DND-41 (cell line): ENCODE results near the gene SELENOP.

ENCODE experiments used
- ATAC-seq: fragments of 200-7000 bp; cut with Tn5 transposase; 3 replicates; pipeline ENCODE4 v1.9.1; 2021; ENCODE audit warnings: low read depth; ENCODE audit not compliant: insufficient read depth
- DNase-seq: peaks from one replicate; pipeline ENCODE4 v3.0.0-alpha.2; 2020
- H2AFZ ChIP-seq: 2 replicates; pipeline ENCODE4 v1.6.0; 2012; ENCODE audit warnings: low read depth, low read length
- H3K27ac ChIP-seq: 2 replicates; pipeline ENCODE4 v1.5.1; 2012; ENCODE audit warnings: low read length, inconsistent platforms
- H3K27me3 ChIP-seq: fragments of 200-600 bp; sonication (generic); 2 replicates; pipeline ENCODE4 v1.6.0; 2012; ENCODE audit warnings: low read length, mild to moderate bottlenecking, inconsistent platforms; ENCODE audit not compliant: insufficient read depth, poor library complexity
- H3K36me3 ChIP-seq: 2 replicates; pipeline ENCODE4 v1.5.1; 2012; ENCODE audit warnings: low read length, inconsistent platforms; ENCODE audit not compliant: insufficient read depth
- H3K4me1 ChIP-seq: 2 replicates; pipeline ENCODE4 v1.5.1; 2012; ENCODE audit warnings: mild to moderate bottlenecking, low read length; ENCODE audit not compliant: insufficient read depth
- H3K4me2 ChIP-seq: 2 replicates; pipeline ENCODE4 v1.6.0; 2012; ENCODE audit warnings: mild to moderate bottlenecking, moderate library complexity, low read length, inconsistent platforms; ENCODE audit not compliant: insufficient read depth
- H3K4me3 ChIP-seq, 2 experiments: fragments of 200-600 bp in 1 of 2; shearing (Covaris generic) in 1 of 2; 2 replicates each; pipeline ENCODE4 v1.5.1; 2012 to 2016; ENCODE audit warnings: inconsistent platforms in 2 of 2, low read length in 2 of 2, mild to moderate bottlenecking in 2 of 2, low read depth in 1 of 2, moderate library complexity in 1 of 2
- H3K79me2 ChIP-seq: 2 replicates; pipeline ENCODE4 v1.6.0; 2012; ENCODE audit warnings: low read length, inconsistent platforms; ENCODE audit not compliant: insufficient read depth
- H3K9ac ChIP-seq: 2 replicates; pipeline ENCODE4 v1.6.0; 2012; ENCODE audit warnings: low read depth, mild to moderate bottlenecking, inconsistent platforms, low read length, moderate library complexity
- H3K9me3 ChIP-seq: 2 replicates; pipeline ENCODE4 v1.5.1; 2012; ENCODE audit warnings: low read length, moderate library complexity, mild to moderate bottlenecking, inconsistent platforms; ENCODE audit not compliant: insufficient read depth, severe bottlenecking
- H4K20me1 ChIP-seq: 2 replicates; pipeline ENCODE4 v1.6.0; 2012; ENCODE audit warnings: low read length; ENCODE audit not compliant: insufficient read depth
- EZH2 ChIP-seq: IDR thresholded peaks from 3 replicates; pipeline ENCODE4 v1.6.1; 2012; ENCODE audit warnings: borderline replicate concordance, low read depth, mild to moderate bottlenecking, moderate library complexity, low read length, inconsistent platforms; ENCODE audit not compliant: severe bottlenecking
- TF ChIP-seq, protein P1 (sequence below): IDR thresholded peaks from 2 replicates; pipeline ENCODE4 v1.5.1; 2012; ENCODE audit warnings: borderline replicate concordance, low read length, moderate library complexity, mild to moderate bottlenecking; ENCODE audit not compliant: poor library complexity, severe bottlenecking; ENCODE audit errors: extremely low read depth

SELENOP gene

DNA sequence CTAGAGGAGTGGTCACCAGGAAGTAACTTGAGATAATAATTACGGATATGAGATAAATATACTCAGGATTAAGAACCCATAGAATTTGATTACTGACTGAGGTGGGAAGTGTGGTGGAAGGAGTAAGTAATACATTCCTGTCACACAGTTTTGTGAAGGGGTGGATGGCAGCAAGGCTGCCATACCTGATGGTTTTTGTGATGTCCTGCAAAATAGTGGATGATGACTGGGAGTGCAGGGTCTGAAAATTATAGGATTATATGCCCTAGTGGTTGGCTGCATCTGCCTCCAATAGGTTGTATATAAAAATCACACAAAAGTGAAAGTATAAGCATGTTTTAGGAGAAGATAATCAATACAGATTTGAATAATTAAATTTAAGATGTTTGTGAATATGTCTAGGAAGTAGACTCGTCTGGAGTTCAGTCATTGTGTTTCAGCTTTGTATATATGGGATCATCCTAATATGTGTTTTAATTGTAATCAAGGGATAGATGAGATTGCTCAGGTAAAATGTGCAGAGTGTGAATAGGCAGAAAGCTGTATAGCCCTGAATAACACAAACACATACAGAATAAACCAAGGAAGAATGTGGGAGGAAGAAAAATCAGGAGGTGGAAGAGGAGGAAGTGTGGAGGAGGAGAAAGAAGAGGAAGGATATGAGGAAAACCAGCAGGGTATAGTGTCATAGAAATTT lies 5.5 kb downstream of the SELENOP start:
- no peak overlapping the region for H3K9ac ChIP-seq
- ATAC-seq (no peak), DNase-seq (no peak)
- H3K9me3 ChIP-seq = no peaks in the 10 kb centered on the region
- no peak overlapping the region for H3K4me2 ChIP-seq
- H3K4me3 ChIP-seq = no peak overlapping the region
- no peak overlapping the region for H2AFZ ChIP-seq
- H3K27me3 ChIP-seq = peaks cover 5% of the 10 kb centered on the region
- no peaks in the 10 kb centered on the region for H4K20me1 ChIP-seq
- TF ChIP-seq EZH2 = no peak
- TF ChIP-seq, protein P1, sequence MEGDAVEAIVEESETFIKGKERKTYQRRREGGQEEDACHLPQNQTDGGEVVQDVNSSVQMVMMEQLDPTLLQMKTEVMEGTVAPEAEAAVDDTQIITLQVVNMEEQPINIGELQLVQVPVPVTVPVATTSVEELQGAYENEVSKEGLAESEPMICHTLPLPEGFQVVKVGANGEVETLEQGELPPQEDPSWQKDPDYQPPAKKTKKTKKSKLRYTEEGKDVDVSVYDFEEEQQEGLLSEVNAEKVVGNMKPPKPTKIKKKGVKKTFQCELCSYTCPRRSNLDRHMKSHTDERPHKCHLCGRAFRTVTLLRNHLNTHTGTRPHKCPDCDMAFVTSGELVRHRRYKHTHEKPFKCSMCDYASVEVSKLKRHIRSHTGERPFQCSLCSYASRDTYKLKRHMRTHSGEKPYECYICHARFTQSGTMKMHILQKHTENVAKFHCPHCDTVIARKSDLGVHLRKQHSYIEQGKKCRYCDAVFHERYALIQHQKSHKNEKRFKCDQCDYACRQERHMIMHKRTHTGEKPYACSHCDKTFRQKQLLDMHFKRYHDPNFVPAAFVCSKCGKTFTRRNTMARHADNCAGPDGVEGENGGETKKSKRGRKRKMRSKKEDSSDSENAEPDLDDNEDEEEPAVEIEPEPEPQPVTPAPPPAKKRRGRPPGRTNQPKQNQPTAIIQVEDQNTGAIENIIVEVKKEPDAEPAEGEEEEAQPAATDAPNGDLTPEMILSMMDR = no peak
- no peaks in the 10 kb centered on the region for H3K4me1 ChIP-seq
- H3K79me2 ChIP-seq = no peaks in the 10 kb centered on the region
- H3K36me3 ChIP-seq = no peaks in the 10 kb centered on the region
- H3K27ac ChIP-seq = no peak overlapping the region

DNA sequence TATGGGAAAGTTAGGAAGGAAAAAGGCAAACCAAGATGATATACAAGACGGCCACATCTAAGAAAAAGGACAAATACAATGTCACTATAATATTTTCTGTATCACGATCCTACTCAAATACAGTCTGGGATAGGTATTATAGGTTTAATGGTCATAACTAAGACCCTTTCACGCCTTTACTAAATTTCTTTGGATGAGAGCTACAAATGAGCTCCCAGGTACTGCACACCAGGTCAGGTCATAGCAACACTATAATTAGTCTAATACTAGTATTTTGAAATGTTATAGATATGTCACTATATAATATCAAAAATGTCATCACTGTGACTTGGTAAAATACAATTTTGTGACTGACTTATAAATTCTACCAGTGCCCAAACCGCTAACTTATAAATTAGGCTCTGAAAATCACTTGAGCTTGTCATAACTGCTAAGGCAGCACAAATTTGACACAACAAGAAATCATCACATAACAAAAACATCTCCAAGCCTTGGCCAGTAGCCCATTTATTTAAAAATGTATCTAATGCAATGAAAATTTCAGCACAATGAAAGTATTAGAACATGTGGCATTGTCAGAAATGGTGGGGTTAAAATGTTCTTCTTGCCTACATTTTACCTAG lies 6.9 kb downstream of the SELENOP start:
- ATAC-seq = no peak
- no peaks in the 10 kb centered on the region for H3K4me1 ChIP-seq
- no peaks in the 10 kb centered on the region for H4K20me1 ChIP-seq
- no peak overlapping the region for H3K4me2 ChIP-seq
- H3K79me2 ChIP-seq = no peaks in the 10 kb centered on the region
- no peak overlapping the region for H3K9ac ChIP-seq
- H3K36me3 ChIP-seq = no peaks in the 10 kb centered on the region
- DNase-seq = no peak
- TF ChIP-seq, protein P1 = no peak
- TF ChIP-seq EZH2 = no peak
- H3K27ac ChIP-seq = no peak overlapping the region
- H3K4me3 ChIP-seq = no peak overlapping the region
- peaks cover 5% of the 10 kb centered on the region for H3K27me3 ChIP-seq
- no peaks in the 10 kb centered on the region for H3K9me3 ChIP-seq
- H2AFZ ChIP-seq = no peak overlapping the region

DNA sequence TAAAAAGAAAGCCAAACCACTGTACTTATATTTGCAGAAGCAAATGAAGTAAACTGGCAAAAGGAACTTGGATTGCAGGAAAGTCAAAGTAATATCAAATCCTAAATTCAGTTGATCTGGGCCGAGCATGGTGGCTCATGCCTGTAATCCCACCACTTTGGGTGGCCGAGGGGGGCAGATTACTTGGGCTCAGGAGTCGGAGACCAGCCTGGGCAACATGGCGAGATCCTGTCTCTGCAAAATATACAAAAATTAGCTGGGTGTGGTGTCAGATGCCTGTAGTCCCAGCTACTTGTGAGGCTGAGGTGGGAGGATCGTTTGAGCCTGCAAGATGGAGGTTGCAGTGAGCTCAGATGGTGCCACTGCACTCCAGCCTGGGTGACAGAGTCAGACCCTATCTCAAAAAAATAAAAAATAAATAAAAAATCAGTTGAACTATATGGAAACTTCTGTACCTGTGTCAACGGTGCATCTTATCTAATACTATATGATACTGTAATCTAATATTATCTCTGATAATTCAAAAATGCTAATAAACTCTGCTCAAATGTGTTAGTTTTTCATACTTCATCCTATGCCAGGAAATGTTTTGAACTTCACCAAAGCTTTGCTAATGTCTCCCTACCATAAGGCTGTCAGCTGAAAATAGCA lies 10.1 kb downstream of the SELENOP start:
- Histone ChIP-seq H3K27ac (no peak overlapping the region), H3K4me2 (no peak overlapping the region), H4K20me1 (no peaks in the 10 kb centered on the region), H3K36me3 (no peaks in the 10 kb centered on the region), H3K4me1 (no peaks in the 10 kb centered on the region), H3K9me3 (no peaks in the 10 kb centered on the region), H3K9ac (no peak overlapping the region), H2AFZ (no peak overlapping the region), H3K4me3 (no peak overlapping the region), H3K27me3 (no peaks in the 10 kb centered on the region), H3K79me2 (no peaks in the 10 kb centered on the region)
- no peak for ATAC-seq
- no peak for DNase-seq
- TF ChIP-seq, protein P1 = no peak
- no peak for TF ChIP-seq EZH2
